Keratinocyte (primary cell): ENCODE measurements around the gene SLX4IP. TPM values are rescaled to one million over a fixed set of nuclear protein-coding genes. Genes with fewer than 3 reads are reported as not detected.

Experiments used
- DNase-seq: peaks from one replicate; pipeline ENCODE4 v3.0.0-alpha.2; 2011; ENCODE audit warnings: low read depth, missing footprints, low spot score
- FAIRE-seq: peaks from 2 replicates; lab custom pipeline; 2011; peaks lifted over from hg19 to GRCh38; lab: Jason Lieb, UNC
- H2AFZ ChIP-seq: 2 replicates; pipeline ENCODE4 v1.6.0; 2012; ENCODE audit warnings: low read length, control low read depth, inconsistent platforms; ENCODE audit not compliant: control insufficient read depth
- H3K27ac ChIP-seq: 2 replicates; pipeline ENCODE4 v1.5.1; 2011; ENCODE audit warnings: low read length; ENCODE audit not compliant: control insufficient read depth, insufficient read depth
- H3K27me3 ChIP-seq: 3 replicates; pipeline ENCODE4 v1.6.0; 2011; ENCODE audit warnings: low read length; ENCODE audit not compliant: control insufficient read depth, insufficient read depth; ENCODE audit errors: extremely low read depth
- H3K36me3 ChIP-seq, 2 experiments: 2 replicates in 1 of 2; 3 replicates in 1 of 2; pipeline ENCODE4 v1.5.1; 2011; ENCODE audit warnings: low read length in 2 of 2, mild to moderate bottlenecking in 1 of 2; ENCODE audit not compliant: control insufficient read depth in 2 of 2, insufficient read depth in 2 of 2; ENCODE audit errors: extremely low read depth in 1 of 2
- H3K4me1 ChIP-seq: 3 replicates; pipeline ENCODE4 v1.5.1; 2011; ENCODE audit warnings: low read length; ENCODE audit not compliant: control insufficient read depth, insufficient read depth; ENCODE audit errors: extremely low read depth
- H3K4me2 ChIP-seq: 3 replicates; pipeline ENCODE4 v1.6.0; 2011; ENCODE audit warnings: low read depth, low read length; ENCODE audit not compliant: control insufficient read depth, insufficient read depth; ENCODE audit errors: extremely low read depth
- H3K4me3 ChIP-seq, 3 experiments: fragments of 200-600 bp in 1 of 3; sonication (generic) in 1 of 3; 2 replicates in 2 of 3; 3 replicates in 1 of 3; pipeline ENCODE4 v1.5.1; 2011 to 2016; ENCODE audit warnings: low read length in 3 of 3, mild to moderate bottlenecking in 3 of 3, control low read depth in 2 of 3, inconsistent platforms in 1 of 3, low read depth in 1 of 3, mixed read lengths in 1 of 3, mixed run types in 1 of 3, moderate library complexity in 1 of 3; ENCODE audit not compliant: control insufficient read depth in 2 of 3, insufficient read depth in 2 of 3; ENCODE audit errors: extremely low read depth in 1 of 3
- H3K79me2 ChIP-seq: 2 replicates; pipeline ENCODE4 v1.6.0; 2012; ENCODE audit warnings: low read length; ENCODE audit not compliant: control insufficient read depth, insufficient read depth
- H3K9ac ChIP-seq: 3 replicates; pipeline ENCODE4 v1.6.0; 2011; ENCODE audit warnings: low read length; ENCODE audit not compliant: control insufficient read depth, insufficient read depth; ENCODE audit errors: extremely low read depth
- H3K9me1 ChIP-seq: 3 replicates; pipeline ENCODE4 v1.6.0; 2011; ENCODE audit warnings: low read length; ENCODE audit not compliant: control insufficient read depth, insufficient read depth; ENCODE audit errors: extremely low read depth
- H3K9me3 ChIP-seq: 2 replicates; pipeline ENCODE4 v1.5.1; 2012; ENCODE audit warnings: low read depth, low read length; ENCODE audit not compliant: control insufficient read depth
- H4K20me1 ChIP-seq: 3 replicates; pipeline ENCODE4 v1.6.0; 2011; ENCODE audit warnings: low read length; ENCODE audit not compliant: control insufficient read depth, insufficient read depth; ENCODE audit errors: extremely low read depth
- EZH2 ChIP-seq: IDR thresholded peaks from one replicate; pipeline ENCODE4 v1.6.1; 2012; ENCODE audit warnings: inconsistent platforms, mild to moderate bottlenecking, low read length, moderate library complexity
- dilution Hi-C: fragments of 300-500 bp; cut with MboI; formaldehyde crosslinking; loops from one replicate; pipeline ENCODE4 v1.7.0; 2020; ENCODE audit warnings: low sequenced_read_pairs; ENCODE audit not compliant: extremely low pct_ligation_motif_present
- polyA plus RNA-seq, 5 experiments: library from polyadenylated mRNA; depleted of rRNA in 3 of 5; stranded (reverse) in 3 of 5; stranded (forward) in 1 of 5; unstranded in 1 of 5; fragments of >200 nt; gene quantifications; 1 replicate in 1 of 5; 2 replicates in 3 of 5; 3 replicates in 1 of 5; pipeline versions ENCODE4 v1.2.1 to v1.2.3, GENCODE V29; 2011 to 2012; ENCODE audit warnings: missing spikeins in 2 of 5, low read depth in 1 of 5, low replicate concordance in 1 of 5
- TF ChIP-seq, protein P1 (sequence below), 3 experiments: IDR thresholded peaks in 1 of 3; conservative IDR thresholded peaks in 1 of 3; optimal IDR thresholded peaks in 1 of 3; 2 replicates in 2 of 3; 3 replicates in 1 of 3; pipeline versions ENCODE3 to v1.5.1; 2011; ENCODE audit warnings: low read length in 3 of 3, mild to moderate bottlenecking in 3 of 3, moderate library complexity in 2 of 3, control low read depth in 1 of 3, inconsistent platforms in 1 of 3; ENCODE audit not compliant: insufficient read depth in 2 of 3; ENCODE audit errors: extremely low read depth in 1 of 3

The SLX4IP gene
- polyA plus RNA-seq, 1 donor (not counting 4 experiments of a cell fraction or from before 2014, with no cell fraction given), result 3.0 TPM

DNA sequence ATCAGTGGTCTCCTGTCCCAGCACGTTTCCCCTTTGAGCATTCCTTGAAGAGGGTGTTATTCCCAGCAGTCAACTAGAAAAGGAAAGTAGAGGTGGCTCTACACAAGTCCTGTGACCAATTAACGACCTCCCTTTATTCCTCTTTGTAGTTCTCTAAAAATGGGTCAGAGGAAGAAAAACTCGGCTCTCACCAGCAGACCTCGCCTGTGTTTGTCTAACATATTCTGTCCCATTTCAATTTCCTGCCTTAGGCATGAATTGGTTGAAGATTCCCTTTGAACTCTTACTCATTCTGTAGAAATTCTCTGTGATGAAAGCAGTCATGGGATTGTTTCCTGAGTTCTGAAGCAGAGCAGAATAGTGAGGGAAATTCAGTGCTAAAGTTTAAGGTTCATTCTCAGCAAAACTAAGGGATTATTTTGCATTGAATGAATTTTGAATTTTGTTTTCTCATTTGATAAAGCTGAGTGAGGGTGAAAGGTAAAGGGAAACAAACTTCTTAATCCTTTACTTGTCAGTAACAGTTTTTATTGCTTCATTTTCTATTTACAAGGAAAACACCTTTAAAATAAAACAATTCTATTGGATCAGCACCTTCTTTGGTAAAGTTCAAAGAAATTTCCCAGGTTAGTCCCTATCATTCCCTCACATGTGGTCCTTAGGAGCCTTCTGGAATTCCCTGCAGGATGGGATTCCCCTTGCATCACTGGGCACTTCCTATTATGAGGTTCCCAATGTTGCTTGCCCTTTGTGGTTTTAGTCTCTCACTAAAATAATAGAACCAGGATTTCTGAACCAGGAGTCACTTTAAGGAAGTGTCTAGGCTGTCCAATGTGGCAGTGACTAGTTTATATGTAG is 105.8 kb downstream of the SLX4IP start:
- Histone ChIP-seq H3K9me3 (no peaks in the 10 kb centered on the region), H3K79me2 (no peaks in the 10 kb centered on the region), H3K4me3 (peak overlapping the region in 2 of 3 experiments; percentile 29 to 51), H3K4me1 (peaks cover 31% of the 10 kb centered on the region), H3K9me1 (no peaks in the 10 kb centered on the region), H3K4me2 (peak overlapping the region; percentile 90), H3K27me3 (no peaks in the 10 kb centered on the region), H4K20me1 (no peaks in the 10 kb centered on the region), H3K9ac (peak overlapping the region; percentile 73), H3K36me3 (no peaks in the 10 kb centered on the region), H3K27ac (peak overlapping the region; percentile 89), H2AFZ (peak overlapping the region; percentile 68)
- DNase-seq, result no peak
- TF ChIP-seq, protein P1, sequence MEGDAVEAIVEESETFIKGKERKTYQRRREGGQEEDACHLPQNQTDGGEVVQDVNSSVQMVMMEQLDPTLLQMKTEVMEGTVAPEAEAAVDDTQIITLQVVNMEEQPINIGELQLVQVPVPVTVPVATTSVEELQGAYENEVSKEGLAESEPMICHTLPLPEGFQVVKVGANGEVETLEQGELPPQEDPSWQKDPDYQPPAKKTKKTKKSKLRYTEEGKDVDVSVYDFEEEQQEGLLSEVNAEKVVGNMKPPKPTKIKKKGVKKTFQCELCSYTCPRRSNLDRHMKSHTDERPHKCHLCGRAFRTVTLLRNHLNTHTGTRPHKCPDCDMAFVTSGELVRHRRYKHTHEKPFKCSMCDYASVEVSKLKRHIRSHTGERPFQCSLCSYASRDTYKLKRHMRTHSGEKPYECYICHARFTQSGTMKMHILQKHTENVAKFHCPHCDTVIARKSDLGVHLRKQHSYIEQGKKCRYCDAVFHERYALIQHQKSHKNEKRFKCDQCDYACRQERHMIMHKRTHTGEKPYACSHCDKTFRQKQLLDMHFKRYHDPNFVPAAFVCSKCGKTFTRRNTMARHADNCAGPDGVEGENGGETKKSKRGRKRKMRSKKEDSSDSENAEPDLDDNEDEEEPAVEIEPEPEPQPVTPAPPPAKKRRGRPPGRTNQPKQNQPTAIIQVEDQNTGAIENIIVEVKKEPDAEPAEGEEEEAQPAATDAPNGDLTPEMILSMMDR (optimal IDR thresholded peaks at IDR 0.05 in 1 of 3, IDR thresholded peaks at IDR 0.05 in 1 of 3, conservative IDR thresholded peaks at IDR 0.05 in 1 of 3; ENCODE audit: extremely low read depth in 1 of 3, insufficient read depth in 2 of 3, low read length in 3 of 3), result no peak
- TF ChIP-seq EZH2, result no peak
- dilution Hi-C loops, result no loop called here
- FAIRE-seq, result peak; percentile 88

DNA sequence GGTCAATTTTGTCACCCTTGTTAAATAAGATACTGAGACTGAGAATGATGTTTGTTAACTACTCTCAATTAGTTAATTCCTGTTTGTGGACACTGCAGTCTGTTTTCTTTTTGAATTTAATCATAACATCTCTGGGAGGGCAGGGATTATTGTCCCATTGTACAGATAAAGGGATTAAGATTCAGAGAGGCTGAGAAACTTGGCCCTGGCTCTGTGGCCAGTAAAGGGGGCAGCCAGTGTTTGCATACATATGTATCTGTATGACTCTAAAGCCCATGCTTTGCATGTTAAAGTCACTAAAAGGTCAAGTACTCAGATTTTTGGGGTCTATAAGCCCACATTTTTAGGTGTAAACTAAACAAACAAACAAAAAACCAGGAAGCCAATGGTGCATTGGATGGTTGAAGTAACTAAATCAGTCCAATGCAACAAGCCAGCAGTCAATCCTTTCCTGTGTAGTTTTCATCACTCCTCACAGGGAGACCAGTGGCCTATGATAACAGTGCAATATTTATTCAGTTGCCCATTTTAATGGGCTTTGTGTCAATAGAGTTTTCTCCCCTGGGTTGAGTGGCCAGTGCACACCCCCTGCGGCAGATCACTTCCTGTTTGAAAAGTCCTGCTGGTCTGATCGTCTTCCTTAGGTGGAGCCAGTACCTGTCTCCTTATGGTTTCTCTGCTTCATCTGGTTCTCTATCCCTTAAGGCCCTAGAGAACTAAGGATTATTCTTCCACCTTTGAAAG is 106.7 kb downstream of the SLX4IP start:
- peak overlapping the region; percentile 89 for H3K27ac ChIP-seq
- H3K4me2 ChIP-seq, result no peak overlapping the region
- dilution Hi-C loops, result no loop called here
- H3K36me3 ChIP-seq, result no peaks in the 10 kb centered on the region
- no peaks in the 10 kb centered on the region for H3K9me1 ChIP-seq
- no peaks in the 10 kb centered on the region for H3K9me3 ChIP-seq
- H4K20me1 ChIP-seq, result no peaks in the 10 kb centered on the region
- no peak overlapping the region for H3K4me3 ChIP-seq
- H3K27me3 ChIP-seq, result no peaks in the 10 kb centered on the region
- H3K4me1 ChIP-seq, result peaks cover 36% of the 10 kb centered on the region
- no peaks in the 10 kb centered on the region for H3K79me2 ChIP-seq
- FAIRE-seq, result no peak
- DNase-seq, result no peak
- no peak overlapping the region for H2AFZ ChIP-seq
- peak overlapping the region; percentile 73 for H3K9ac ChIP-seq
- TF ChIP-seq, protein P1 (optimal IDR thresholded peaks at IDR 0.05 in 1 of 3, IDR thresholded peaks at IDR 0.05 in 1 of 3, conservative IDR thresholded peaks at IDR 0.05 in 1 of 3; ENCODE audit: extremely low read depth in 1 of 3, insufficient read depth in 2 of 3, low read length in 3 of 3), result no peak
- TF ChIP-seq EZH2, result no peak
